ENCODE data around the gene SFT2D3. TPM values are rescaled to one million over a fixed set of nuclear protein-coding genes. Genes with fewer than 3 reads are reported as not detected.

Gene SFT2D3
- total and polyA plus RNA-seq, 2 of the 8 experiments (the other 6 are each of a cell fraction or from before 2014, with no cell fraction given) = 7.3 to 10.3 TPM

- no peak for TF ChIP-seq CHD7 (IDR thresholded peaks at IDR 0.05; ENCODE audit: insufficient replicate concordance, low read length)
- TF ChIP-seq SP1 (IDR thresholded peaks at IDR 0.05; ENCODE audit: low read depth, low read length) = no peak
- TF ChIP-seq TBP (IDR thresholded peaks at IDR 0.05; ENCODE audit: low read depth, low read length) = no peak
- no peak for TF ChIP-seq TAF7 (optimal IDR thresholded peaks at IDR 0.05; ENCODE audit: borderline replicate concordance, low read depth, low read length)
- TF ChIP-seq TEAD4 (IDR thresholded peaks at IDR 0.05; ENCODE audit: low read depth, low read length) = no peak
- TF ChIP-seq KDM1A (IDR thresholded peaks at IDR 0.05; ENCODE audit: borderline replicate concordance, low read length) = no peak
- no peak for TF ChIP-seq ASH2L (IDR thresholded peaks at IDR 0.05; ENCODE audit: low read length)
- TF ChIP-seq YY1 (IDR thresholded peaks at IDR 0.05; ENCODE audit: low read depth, low read length) = no peak
- no peak for TF ChIP-seq CTBP2 (IDR thresholded peaks at IDR 0.05; ENCODE audit: borderline replicate concordance, insufficient read depth, insufficient read length, low read length)
Observed at GRCh38 chr2:127704641-127705390, 3.5 kb downstream of the SFT2D3 start (continued).

Data from H1 (cell line).